H9 (cell line): ENCODE results near the gene AFAP1. TPM values are rescaled to one million over a fixed set of nuclear protein-coding genes. Genes with fewer than 3 reads are reported as not detected.

ENCODE experiments used
- DNase-seq: peaks from one replicate; pipeline ENCODE4 v3.0.0-alpha.2; 2017
- H2AFZ ChIP-seq: one replicate; pipeline ENCODE4 v1.6.1; 2013; ENCODE audit warnings: mild to moderate bottlenecking, low read length, control low read depth, moderate library complexity
- H2AK5ac ChIP-seq: 2 replicates; pipeline ENCODE4 v1.6.1; 2013; ENCODE audit warnings: low read length, control low read depth, mixed read lengths; ENCODE audit not compliant: insufficient read length
- H2BK120ac ChIP-seq: one replicate; pipeline ENCODE4 v1.6.1; 2013; ENCODE audit warnings: low read depth, mild to moderate bottlenecking, low read length, control low read depth, inconsistent platforms; ENCODE audit not compliant: poor library complexity, severe bottlenecking
- H2BK12ac ChIP-seq: 2 replicates; pipeline ENCODE4 v1.6.1; 2013; ENCODE audit warnings: low read length, control low read depth, mixed read lengths, low read depth; ENCODE audit not compliant: insufficient read length
- H2BK15ac ChIP-seq: 2 replicates; pipeline ENCODE4 v1.6.1; 2013; ENCODE audit warnings: low read depth, low read length, control low read depth
- H2BK20ac ChIP-seq: one replicate; pipeline ENCODE4 v1.6.1; 2013; ENCODE audit warnings: low read depth, mild to moderate bottlenecking, low read length, control low read depth, inconsistent platforms; ENCODE audit not compliant: poor library complexity, severe bottlenecking
- H2BK5ac ChIP-seq: 2 replicates; pipeline ENCODE4 v1.6.1; 2013; ENCODE audit warnings: low read length, control low read depth, mixed read lengths; ENCODE audit not compliant: insufficient read length
- H3K14ac ChIP-seq: 2 replicates; pipeline ENCODE4 v1.6.1; 2013; ENCODE audit warnings: low read length, control low read depth; ENCODE audit not compliant: insufficient read depth
- H3K18ac ChIP-seq: 2 replicates; pipeline ENCODE4 v1.6.1; 2013; ENCODE audit warnings: low read depth, mild to moderate bottlenecking, mixed read lengths, low read length, control low read depth; ENCODE audit not compliant: insufficient read length
- H3K23ac ChIP-seq: 2 replicates; pipeline ENCODE4 v1.6.1; 2013; ENCODE audit warnings: low read length, control low read depth, mixed read lengths, low read depth; ENCODE audit not compliant: insufficient read length
- H3K23me2 ChIP-seq: 2 replicates; pipeline ENCODE4 v1.6.1; 2013; ENCODE audit warnings: low read depth, mild to moderate bottlenecking, mixed read lengths, low read length, control low read depth; ENCODE audit not compliant: insufficient read length, poor library complexity, severe bottlenecking
- H3K27ac ChIP-seq: 2 replicates; pipeline ENCODE4 v1.5.1; 2013; ENCODE audit warnings: low read length, control low read depth, mixed read lengths, low read depth; ENCODE audit not compliant: insufficient read length
- H3K27me3 ChIP-seq: 2 replicates; pipeline ENCODE4 v1.6.1; 2013; ENCODE audit warnings: low read length, control low read depth, inconsistent platforms; ENCODE audit not compliant: insufficient read depth
- H3K4ac ChIP-seq: 2 replicates; pipeline ENCODE4 v1.6.1; 2013; ENCODE audit warnings: low read depth, mild to moderate bottlenecking, control low read depth, inconsistent platforms, low read length, moderate library complexity
- H3K4me1 ChIP-seq: 2 replicates; pipeline ENCODE4 v1.6.1; 2013; ENCODE audit warnings: low read length, control low read depth, inconsistent platforms; ENCODE audit not compliant: insufficient read depth
- H3K4me2 ChIP-seq: 2 replicates; pipeline ENCODE4 v1.6.1; 2013; ENCODE audit warnings: low read length, control low read depth, mixed read lengths; ENCODE audit not compliant: insufficient read length, insufficient read depth
- H3K56ac ChIP-seq: 2 replicates; pipeline ENCODE4 v1.6.1; 2013; ENCODE audit warnings: low read depth, mild to moderate bottlenecking, mixed read lengths, low read length, control low read depth; ENCODE audit not compliant: insufficient read length
- H3K79me1 ChIP-seq: 2 replicates; pipeline ENCODE4 v1.6.1; 2013; ENCODE audit warnings: low read depth, mild to moderate bottlenecking, moderate library complexity, low read length, control low read depth, inconsistent platforms; ENCODE audit not compliant: insufficient read depth, poor library complexity, severe bottlenecking
- H3K79me2 ChIP-seq: 2 replicates; pipeline ENCODE4 v1.6.1; 2013; ENCODE audit warnings: low read length, control low read depth, inconsistent platforms; ENCODE audit not compliant: insufficient read depth
- H3K9ac ChIP-seq: 2 replicates; pipeline ENCODE4 v1.6.1; 2013; ENCODE audit warnings: low read length, control low read depth, mixed read lengths; ENCODE audit not compliant: insufficient read length; ENCODE audit errors: extremely low read depth
- H3K9me3 ChIP-seq: one replicate; pipeline ENCODE4 v1.6.1; 2013; ENCODE audit warnings: low read depth, low read length, inconsistent platforms; ENCODE audit not compliant: control insufficient read depth
- H3T11ph ChIP-seq: one replicate; pipeline ENCODE4 v1.6.1; 2013; ENCODE audit warnings: mild to moderate bottlenecking, low read length, control low read depth, inconsistent platforms
- H4K20me1 ChIP-seq: one replicate; pipeline ENCODE4 v1.6.1; 2013; ENCODE audit not compliant: control insufficient read depth, insufficient read length, insufficient read depth
- H4K5ac ChIP-seq: 2 replicates; pipeline ENCODE4 v1.6.1; 2013; ENCODE audit warnings: low read depth, mild to moderate bottlenecking, mixed read lengths, low read length, control low read depth; ENCODE audit not compliant: insufficient read length
- H4K8ac ChIP-seq: replicated peaks from 2 replicates; pipeline ENCODE4 v1.6.1; 2013; ENCODE audit warnings: low read length, control low read depth, mixed read lengths, low read depth; ENCODE audit not compliant: insufficient read length
- H4K91ac ChIP-seq: 2 replicates; pipeline ENCODE4 v1.6.1; 2013; ENCODE audit warnings: low read depth, mild to moderate bottlenecking, moderate library complexity, mixed read lengths, low read length, control low read depth; ENCODE audit not compliant: insufficient read length
- H3K27ac Mint-ChIP-seq, 3 experiments: 2 replicates in 2 of 3; 3 replicates in 1 of 3; pipeline ENCODE4 v1.8.0; 2020 to 2021; ENCODE audit warnings: mixed read lengths in 3 of 3, mild to moderate bottlenecking in 1 of 3, moderate library complexity in 1 of 3
- H3K27me3 Mint-ChIP-seq: 2 replicates; pipeline ENCODE4 v1.8.0; 2021; ENCODE audit warnings: low read depth, mild to moderate bottlenecking, moderate library complexity, mixed read lengths
- H3K36me3 Mint-ChIP-seq, 3 experiments: 2 replicates in 2 of 3; 3 replicates in 1 of 3; pipeline ENCODE4 v1.8.0; 2020 to 2021; ENCODE audit warnings: low read depth in 3 of 3, mixed read lengths in 3 of 3; ENCODE audit not compliant: insufficient read depth in 1 of 3
- H3K4me1 Mint-ChIP-seq, 2 experiments: 2 replicates each; pipeline ENCODE4 v1.8.0; 2020; ENCODE audit warnings: mixed read lengths in 2 of 2
- H3K4me3 Mint-ChIP-seq, 2 experiments: 2 replicates in 1 of 2; 3 replicates in 1 of 2; pipeline ENCODE4 v1.8.0; 2020 to 2021; ENCODE audit warnings: mild to moderate bottlenecking in 2 of 2, mixed read lengths in 2 of 2, moderate library complexity in 1 of 2
- H3K9me3 Mint-ChIP-seq, 2 experiments: 2 replicates in 1 of 2; 3 replicates in 1 of 2; pipeline ENCODE4 v1.8.0; 2020; ENCODE audit warnings: mild to moderate bottlenecking in 2 of 2, mixed read lengths in 2 of 2, moderate library complexity in 1 of 2
- WGBS: extraction: QIAGEN DNeasy Blood & Tissue Kit; methylation state at CpG from one replicate; pipeline ENCODE4 v1.1.7; 2013; ENCODE audit warnings: missing lambda C conversion rate, low lambda C conversion rate, mixed read lengths; ENCODE audit not compliant: insufficient read length; ENCODE audit errors: extremely low coverage; 5-methylcytosine and 5-hydroxymethylcytosine counted together
- total RNA-seq: library from RNA; stranded (reverse); gene quantifications from 2 replicates; pipeline ENCODE4 v1.2.1, GENCODE V29; 2021
- TF ChIP-seq, protein P1 (sequence below): fragments of 200-600 bp; sonication (generic); conservative IDR thresholded peaks from 3 replicates; pipeline ENCODE4 v1.8.0; 2021; ENCODE audit warnings: antibody characterized with exemption, mild to moderate bottlenecking

Gene AFAP1
- total RNA-seq, 1 experiment from 2014 or later: 6.5 TPM

DNA sequence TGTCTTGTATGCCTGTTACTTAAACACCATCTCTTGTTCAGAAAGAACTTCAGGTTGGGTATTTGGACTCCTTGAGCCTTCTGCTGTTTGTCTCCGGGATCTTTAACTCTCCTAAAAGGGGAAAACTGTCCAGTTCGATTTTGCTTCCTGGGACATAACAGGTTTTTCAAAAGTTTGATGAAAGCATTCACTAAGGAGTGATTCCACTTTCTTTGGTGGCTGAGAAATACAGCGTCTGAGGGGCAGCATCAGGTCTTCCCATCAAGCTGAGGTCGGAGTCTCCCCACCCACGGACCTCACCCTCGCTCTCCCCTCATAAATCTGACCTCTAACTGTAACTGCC, 1.4 kb downstream of the AFAP1 start:
- Mint-ChIP-seq H3K27me3 (peaks cover 13% of the 10 kb centered on the region), H3K27ac (peak overlapping the region in 1 of 3 experiments; percentile 74; a peak in 1 of 7 replicates), H3K9me3 (no peaks in the 10 kb centered on the region), H3K36me3 (peaks cover 0 to 9% (median 6%) of the 10 kb centered on the region in 3 experiments; a peak in 4 of 7 replicates), H3K4me3 (peak overlapping the region; percentile 63 to 75), H3K4me1 (peaks cover 27 to 42% of the 10 kb centered on the region in 2 experiments)
- no peak for DNase-seq
- Histone ChIP-seq H3K4me2 (peak overlapping the region; percentile 77), H3K79me2 (peaks cover 8% of the 10 kb centered on the region; the same call in 1 of the 2 replicates), H3K27me3 (no peaks in the 10 kb centered on the region), H2BK15ac (no peak overlapping the region), H3K23ac (no peak overlapping the region), H4K20me1 (no peaks in the 10 kb centered on the region), H4K91ac (no peak overlapping the region), H3K79me1 (no peaks in the 10 kb centered on the region), H2AFZ (no peak overlapping the region), H3K18ac (no peak overlapping the region), H3K56ac (no peak overlapping the region), H2BK20ac (no peak overlapping the region), H3K9ac (no peak overlapping the region), H3K4me1 (peaks cover 6% of the 10 kb centered on the region; the same call in 1 of the 2 replicates), H3K14ac (peak overlapping the region; percentile 45; the same call in 1 of the 2 replicates), H3K9me3 (no peaks in the 10 kb centered on the region), H2BK12ac (no peak overlapping the region), H4K5ac (no peak overlapping the region), H2AK5ac (no peak overlapping the region), H3K27ac (no peak overlapping the region), H3K23me2 (peaks cover 9% of the 10 kb centered on the region), H3T11ph (no peak overlapping the region), H2BK120ac (no peak overlapping the region), H2BK5ac (no peak overlapping the region), H3K4ac (no peak overlapping the region), H4K8ac (no peak overlapping the region)
- TF ChIP-seq, protein P1, sequence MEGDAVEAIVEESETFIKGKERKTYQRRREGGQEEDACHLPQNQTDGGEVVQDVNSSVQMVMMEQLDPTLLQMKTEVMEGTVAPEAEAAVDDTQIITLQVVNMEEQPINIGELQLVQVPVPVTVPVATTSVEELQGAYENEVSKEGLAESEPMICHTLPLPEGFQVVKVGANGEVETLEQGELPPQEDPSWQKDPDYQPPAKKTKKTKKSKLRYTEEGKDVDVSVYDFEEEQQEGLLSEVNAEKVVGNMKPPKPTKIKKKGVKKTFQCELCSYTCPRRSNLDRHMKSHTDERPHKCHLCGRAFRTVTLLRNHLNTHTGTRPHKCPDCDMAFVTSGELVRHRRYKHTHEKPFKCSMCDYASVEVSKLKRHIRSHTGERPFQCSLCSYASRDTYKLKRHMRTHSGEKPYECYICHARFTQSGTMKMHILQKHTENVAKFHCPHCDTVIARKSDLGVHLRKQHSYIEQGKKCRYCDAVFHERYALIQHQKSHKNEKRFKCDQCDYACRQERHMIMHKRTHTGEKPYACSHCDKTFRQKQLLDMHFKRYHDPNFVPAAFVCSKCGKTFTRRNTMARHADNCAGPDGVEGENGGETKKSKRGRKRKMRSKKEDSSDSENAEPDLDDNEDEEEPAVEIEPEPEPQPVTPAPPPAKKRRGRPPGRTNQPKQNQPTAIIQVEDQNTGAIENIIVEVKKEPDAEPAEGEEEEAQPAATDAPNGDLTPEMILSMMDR: no peak
- no CpG with 5 or more reads among the region's 6 CpGs for WGBS
